IMR-90 (cell line): ENCODE data around the gene OGFOD1. TPM values are rescaled to one million over a fixed set of nuclear protein-coding genes. Genes with fewer than 3 reads are reported as not detected.

Source experiments
- ATAC-seq: fragments of 200-7000 bp; cut with Tn5 transposase; 2 replicates; pipeline ENCODE4 v1.9.1; 2020; ENCODE audit warnings: low read depth, mild to moderate bottlenecking, moderate library complexity
- BruUV-seq: library from RNA; stranded (reverse); fragments of 400-500 nt; replicated peaks from 2 replicates; lab custom pipeline; 2021; lab: Mats Ljungman, UMichigan
- CTCF ChIA-PET: fragments of 300-600 bp; formaldehyde crosslinking; extraction: SDS; loops from one replicate; lab custom pipeline; 2021; ENCODE audit warnings: antibody characterized with exemption; lab: Yijun Ruan, JAX
- POLR2A ChIA-PET: fragments of 300-600 bp; sonication (Branson Sonifier 250); formaldehyde crosslinking; loops from one replicate; lab custom pipeline; 2022; ENCODE audit warnings: antibody characterized with exemption; ENCODE audit not compliant: unreplicated experiment; lab: Charles Lee
- DNase-seq: peaks from one replicate; pipeline ENCODE4 v3.0.0; 2013
- H2AFZ ChIP-seq: replicated peaks from 2 replicates; pipeline ENCODE3; 2013; ENCODE audit warnings: low read length, mild to moderate bottlenecking; ENCODE audit not compliant: poor library complexity
- H2AK5ac ChIP-seq: 2 replicates; pipeline ENCODE4 v1.6.1; 2013; ENCODE audit warnings: low read depth, low read length, inconsistent platforms
- H2AK9ac ChIP-seq: replicated peaks from 2 replicates; pipeline ENCODE3; 2013; ENCODE audit warnings: mild to moderate bottlenecking, low read depth, low read length, moderate library complexity; ENCODE audit not compliant: poor library complexity
- H2BK120ac ChIP-seq: 2 replicates; pipeline ENCODE4 v1.6.1; 2013; ENCODE audit warnings: low read depth, low read length, inconsistent platforms
- H2BK15ac ChIP-seq: 3 replicates; pipeline ENCODE4 v1.6.1; 2013; ENCODE audit warnings: low read depth, low read length, inconsistent platforms
- H2BK20ac ChIP-seq: 2 replicates; pipeline ENCODE4 v1.6.1; 2013; ENCODE audit warnings: low read depth, mild to moderate bottlenecking, inconsistent platforms, low read length, moderate library complexity
- H2BK5ac ChIP-seq: 2 replicates; pipeline ENCODE4 v1.6.1; 2013; ENCODE audit warnings: mild to moderate bottlenecking, low read depth, low read length, inconsistent platforms; ENCODE audit not compliant: poor library complexity, severe bottlenecking
- H3K14ac ChIP-seq: replicated peaks from 2 replicates; pipeline ENCODE4 v1.6.1; 2013; ENCODE audit warnings: low read depth, low read length, inconsistent platforms
- H3K18ac ChIP-seq: 2 replicates; pipeline ENCODE4 v1.6.1; 2013; ENCODE audit warnings: low read depth, low read length, control low read depth
- H3K23ac ChIP-seq: 2 replicates; pipeline ENCODE4 v1.6.1; 2013; ENCODE audit warnings: low read depth, low read length, inconsistent platforms
- H3K27ac ChIP-seq: 2 replicates; pipeline ENCODE4 v1.5.1; 2013; ENCODE audit warnings: mild to moderate bottlenecking, control low read depth, low read length; ENCODE audit not compliant: insufficient read depth
- H3K27me3 ChIP-seq: 2 replicates; pipeline ENCODE4 v1.6.1; 2013; ENCODE audit warnings: low read length; ENCODE audit not compliant: control insufficient read depth, insufficient read depth
- H3K36me3 ChIP-seq: 2 replicates; pipeline ENCODE4 v1.6.1; 2013; ENCODE audit warnings: low read length, mixed read lengths; ENCODE audit not compliant: control insufficient read depth, insufficient read depth
- H3K4ac ChIP-seq: 2 replicates; pipeline ENCODE4 v1.6.1; 2013; ENCODE audit warnings: low read depth, low read length, inconsistent platforms
- H3K4me1 ChIP-seq: 2 replicates; pipeline ENCODE4 v1.6.1; 2013; ENCODE audit warnings: low read length, mixed read lengths; ENCODE audit not compliant: control insufficient read depth, insufficient read depth
- H3K4me2 ChIP-seq: 2 replicates; pipeline ENCODE4 v1.6.1; 2013; ENCODE audit warnings: low read depth, mild to moderate bottlenecking, control low read depth, low read length, moderate library complexity
- H3K4me3 ChIP-seq: 2 replicates; pipeline ENCODE4 v1.5.1; 2013; ENCODE audit warnings: low read depth, mild to moderate bottlenecking, control low read depth, low read length, moderate library complexity; ENCODE audit not compliant: insufficient read depth
- H3K56ac ChIP-seq: 2 replicates; pipeline ENCODE4 v1.6.1; 2013; ENCODE audit warnings: low read length, inconsistent platforms; ENCODE audit not compliant: insufficient read depth; ENCODE audit errors: extremely low read depth
- H3K79me1 ChIP-seq, 2 experiments: 2 replicates each; pipeline ENCODE4 v1.6.1; 2013; ENCODE audit warnings: low read length in 2 of 2, inconsistent platforms in 1 of 2, low read depth in 1 of 2
- H3K9ac ChIP-seq: 2 replicates; pipeline ENCODE4 v1.6.1; 2013; ENCODE audit warnings: low read depth, low read length, control low read depth
- H3K9me1 ChIP-seq: 2 replicates; pipeline ENCODE4 v1.6.1; 2013; ENCODE audit warnings: low read length, inconsistent platforms; ENCODE audit not compliant: insufficient read depth
- H3K9me3 ChIP-seq: 2 replicates; pipeline ENCODE4 v1.6.1; 2013; ENCODE audit warnings: low read length; ENCODE audit not compliant: control insufficient read depth, insufficient read depth
- H4K20me1 ChIP-seq: 2 replicates; pipeline ENCODE4 v1.6.1; 2013; ENCODE audit warnings: low read length, inconsistent platforms; ENCODE audit not compliant: insufficient read depth
- H4K5ac ChIP-seq: 2 replicates; pipeline ENCODE4 v1.6.1; 2013; ENCODE audit warnings: mild to moderate bottlenecking, low read depth, low read length, control low read depth
- H4K8ac ChIP-seq, 2 experiments: 2 replicates each; pipeline ENCODE4 v1.6.1; 2013; ENCODE audit warnings: low read depth in 2 of 2, low read length in 2 of 2, control low read depth in 1 of 2, inconsistent platforms in 1 of 2
- H4K91ac ChIP-seq: 2 replicates; pipeline ENCODE4 v1.6.1; 2013; ENCODE audit warnings: low read depth, low read length, inconsistent platforms; ENCODE audit not compliant: insufficient read depth
- BHLHE40 ChIP-seq: fragments of 150-350 bp; IDR thresholded peaks from 2 replicates; pipeline ENCODE4 v1.6.1; 2016; ENCODE audit warnings: mild to moderate bottlenecking, low read depth, low read length
- CEBPB ChIP-seq: IDR thresholded peaks from 2 replicates; pipeline ENCODE4 v1.6.1; 2012; ENCODE audit warnings: low read depth, low read length, improper control_type of control experiment
- CHD1 ChIP-seq: IDR thresholded peaks from 2 replicates; pipeline ENCODE4 v1.6.1; 2012; ENCODE audit warnings: low read depth, low read length, improper control_type of control experiment
- ELK1 ChIP-seq: fragments of 150-350 bp; IDR thresholded peaks from 2 replicates; pipeline ENCODE4 v1.6.1; 2016; ENCODE audit warnings: low read depth, mild to moderate bottlenecking, low read length, moderate library complexity, borderline replicate concordance
- FOS ChIP-seq: fragments of 150-350 bp; IDR thresholded peaks from 2 replicates; pipeline ENCODE4 v1.6.1; 2016; ENCODE audit warnings: low read depth, low read length
- MAFK ChIP-seq: IDR thresholded peaks from 2 replicates; pipeline ENCODE4 v1.6.1; 2012; ENCODE audit warnings: low read depth, low read length, improper control_type of control experiment
- MAZ ChIP-seq: IDR thresholded peaks from 2 replicates; pipeline ENCODE4 v1.6.1; 2012; ENCODE audit warnings: low read depth, mild to moderate bottlenecking, low read length, improper control_type of control experiment, moderate library complexity, borderline replicate concordance
- MXI1 ChIP-seq: IDR thresholded peaks from 2 replicates; pipeline ENCODE4 v1.6.1; 2012; ENCODE audit warnings: low read depth, mild to moderate bottlenecking, low read length, moderate library complexity, borderline replicate concordance
- NFE2L2 ChIP-seq: fragments of 150-350 bp; IDR thresholded peaks from 2 replicates; pipeline ENCODE4 v1.6.1; 2016; ENCODE audit warnings: low read depth, mild to moderate bottlenecking, low read length
- POLR2A ChIP-seq: IDR thresholded peaks from 2 replicates; pipeline ENCODE4 v1.6.1; 2012; ENCODE audit warnings: mild to moderate bottlenecking, low read depth, low read length
- RAD21 ChIP-seq: IDR thresholded peaks from 2 replicates; pipeline ENCODE4 v1.6.1; 2012; ENCODE audit warnings: low read length, improper control_type of control experiment
- RCOR1 ChIP-seq: IDR thresholded peaks from 2 replicates; pipeline ENCODE4 v1.6.1; 2012; ENCODE audit warnings: mild to moderate bottlenecking, low read length, improper control_type of control experiment; ENCODE audit not compliant: insufficient replicate concordance
- RFX5 ChIP-seq: IDR thresholded peaks from 2 replicates; pipeline ENCODE4 v1.8.0; 2012; ENCODE audit warnings: low read depth, mild to moderate bottlenecking, low read length, moderate library complexity
- SMC3 ChIP-seq: fragments of 150-350 bp; IDR thresholded peaks from 2 replicates; pipeline ENCODE4 v1.6.1; 2016; ENCODE audit warnings: low read depth, mild to moderate bottlenecking, antibody characterized with exemption, low read length, moderate library complexity
- USF2 ChIP-seq: fragments of 150-350 bp; IDR thresholded peaks from 2 replicates; pipeline ENCODE4 v1.6.1; 2017; ENCODE audit warnings: mild to moderate bottlenecking, antibody characterized with exemption, low read length, low read depth
- WGBS, 2 experiments: methylation state at CpG; one replicate each; pipeline versions ENCODE4 v1.1.5 to v1.1.7; 2013; ENCODE audit warnings: missing lambda C conversion rate in 2 of 2; ENCODE audit not compliant: insufficient read length in 1 of 2; ENCODE audit errors: extremely low coverage in 2 of 2; 5-methylcytosine and 5-hydroxymethylcytosine counted together
- dilution Hi-C: fragments of 300-500 bp; cut with HindIII; formaldehyde crosslinking; loops from one replicate; pipeline ENCODE4 v1.14.3; 2018; ENCODE audit warnings: low sequenced_read_pairs; ENCODE audit not compliant: unreplicated experiment
- in situ Hi-C: fragments of 300-500 bp; cut with MboI; formaldehyde crosslinking; loops from 3 replicates; pipeline ENCODE4 v1.14.3; 2019; ENCODE audit warnings: low sequenced_read_pairs, inconsistent platforms, mixed read lengths
- intact Hi-C: fragments of 100-400 bp; cut with micrococcal nuclease; formaldehyde crosslinking; loops from 2 replicates; pipeline ENCODE4 v1.10.0; 2022
- polyA plus RNA-seq, 3 experiments: library from polyadenylated mRNA; depleted of rRNA; stranded (reverse); fragments of >200 nt; gene quantifications; 2 replicates each; pipeline ENCODE4 v1.2.3, GENCODE V29; 2012; ENCODE audit warnings: low replicate concordance in 1 of 3
- total RNA-seq: library from RNA; depleted of rRNA; stranded (reverse); fragments of >200 nt; gene quantifications from 2 replicates; pipeline ENCODE4 v1.2.3, GENCODE V29; 2012
- TF ChIP-seq, protein P1 (sequence below): conservative IDR thresholded peaks from 2 replicates; pipeline ENCODE4 v1.5.1; 2012; ENCODE audit warnings: mild to moderate bottlenecking, low read depth, low read length, improper control_type of control experiment

Gene OGFOD1
- total and polyA plus RNA-seq, 2 of the 4 experiments (the other 2 are of a cell fraction), result 43.5 to 103 TPM

DNA sequence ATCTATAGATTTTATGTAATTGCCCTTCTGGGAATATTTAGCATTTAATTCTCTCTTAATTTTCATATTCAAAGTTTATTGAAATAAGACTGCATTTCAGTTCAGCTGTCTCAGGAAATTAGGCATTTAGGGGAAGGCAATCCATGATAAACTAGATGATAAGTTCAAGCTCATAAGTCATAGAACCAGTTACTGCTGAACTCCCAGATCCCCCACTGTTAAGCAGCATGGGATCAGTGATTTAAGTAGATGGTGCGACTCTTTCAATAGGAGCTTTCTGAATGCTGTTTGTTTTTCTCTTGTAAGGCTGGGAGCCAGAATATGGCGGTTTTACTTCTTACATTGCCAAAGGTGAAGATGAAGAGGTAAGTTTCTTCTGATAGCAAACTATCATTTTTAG lies 23.8 kb downstream of the OGFOD1 start:
- Histone ChIP-seq H3K14ac (no peak overlapping the region), H3K4ac (no peak overlapping the region), H2BK15ac (no peak overlapping the region), H4K20me1 (no peaks in the 10 kb centered on the region), H4K5ac (no peak overlapping the region), H3K23ac (no peak overlapping the region), H4K91ac (no peak overlapping the region), H2AK5ac (no peak overlapping the region), H3K27me3 (no peaks in the 10 kb centered on the region), H3K18ac (no peak overlapping the region), H2AK9ac (no peak overlapping the region), H3K56ac (no peak overlapping the region), H2BK120ac (no peak overlapping the region), H2BK20ac (no peak overlapping the region), H3K27ac (no peak overlapping the region), H3K9me1 (no peaks in the 10 kb centered on the region), H3K4me2 (no peak overlapping the region), H3K4me1 (peaks cover 1% of the 10 kb centered on the region; the same call in 1 of the 2 replicates), H3K9ac (no peak overlapping the region), H2AFZ (no peak overlapping the region), H4K8ac (no peak overlapping the region), H3K79me1 (peaks cover 5 to 13% of the 10 kb centered on the region in 2 experiments), H3K9me3 (no peaks in the 10 kb centered on the region), H2BK5ac (no peak overlapping the region), H3K4me3 (no peak overlapping the region), H3K36me3 (peaks cover 51% of the 10 kb centered on the region)
- DNase-seq (no peak), ATAC-seq (no peak)
- CTCF ChIA-PET, result no interaction called here
- dilution Hi-C loops (no loop called here), intact Hi-C loops (no loop called here), in situ Hi-C loops (no loop called here)
- no CpG with 5 or more reads among the region's 2 CpGs for WGBS, 2 experiments
- BruUV-seq, result no TSS peak
- TF ChIP-seq RCOR1 (no peak), MXI1 (no peak), RAD21 (no peak), ELK1 (no peak), MAFK (no peak), CEBPB (no peak), USF2 (no peak), CHD1 (no peak), NFE2L2 (no peak), RFX5 (no peak), SMC3 (no peak), MAZ (no peak), POLR2A (no peak), BHLHE40 (no peak), FOS (no peak)
- TF ChIP-seq, protein P1, sequence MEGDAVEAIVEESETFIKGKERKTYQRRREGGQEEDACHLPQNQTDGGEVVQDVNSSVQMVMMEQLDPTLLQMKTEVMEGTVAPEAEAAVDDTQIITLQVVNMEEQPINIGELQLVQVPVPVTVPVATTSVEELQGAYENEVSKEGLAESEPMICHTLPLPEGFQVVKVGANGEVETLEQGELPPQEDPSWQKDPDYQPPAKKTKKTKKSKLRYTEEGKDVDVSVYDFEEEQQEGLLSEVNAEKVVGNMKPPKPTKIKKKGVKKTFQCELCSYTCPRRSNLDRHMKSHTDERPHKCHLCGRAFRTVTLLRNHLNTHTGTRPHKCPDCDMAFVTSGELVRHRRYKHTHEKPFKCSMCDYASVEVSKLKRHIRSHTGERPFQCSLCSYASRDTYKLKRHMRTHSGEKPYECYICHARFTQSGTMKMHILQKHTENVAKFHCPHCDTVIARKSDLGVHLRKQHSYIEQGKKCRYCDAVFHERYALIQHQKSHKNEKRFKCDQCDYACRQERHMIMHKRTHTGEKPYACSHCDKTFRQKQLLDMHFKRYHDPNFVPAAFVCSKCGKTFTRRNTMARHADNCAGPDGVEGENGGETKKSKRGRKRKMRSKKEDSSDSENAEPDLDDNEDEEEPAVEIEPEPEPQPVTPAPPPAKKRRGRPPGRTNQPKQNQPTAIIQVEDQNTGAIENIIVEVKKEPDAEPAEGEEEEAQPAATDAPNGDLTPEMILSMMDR, result no peak
- POLR2A ChIA-PET, result no interaction called here
